NCI-H748 (cell line): ENCODE data around the gene TBX3.

ENCODE experiments used
- DNase-seq: peaks from one replicate; lab custom pipeline; 2025; ENCODE audit not compliant: unreplicated experiment; lab: John Stamatoyannopoulos, UW

Gene TBX3

DNA sequence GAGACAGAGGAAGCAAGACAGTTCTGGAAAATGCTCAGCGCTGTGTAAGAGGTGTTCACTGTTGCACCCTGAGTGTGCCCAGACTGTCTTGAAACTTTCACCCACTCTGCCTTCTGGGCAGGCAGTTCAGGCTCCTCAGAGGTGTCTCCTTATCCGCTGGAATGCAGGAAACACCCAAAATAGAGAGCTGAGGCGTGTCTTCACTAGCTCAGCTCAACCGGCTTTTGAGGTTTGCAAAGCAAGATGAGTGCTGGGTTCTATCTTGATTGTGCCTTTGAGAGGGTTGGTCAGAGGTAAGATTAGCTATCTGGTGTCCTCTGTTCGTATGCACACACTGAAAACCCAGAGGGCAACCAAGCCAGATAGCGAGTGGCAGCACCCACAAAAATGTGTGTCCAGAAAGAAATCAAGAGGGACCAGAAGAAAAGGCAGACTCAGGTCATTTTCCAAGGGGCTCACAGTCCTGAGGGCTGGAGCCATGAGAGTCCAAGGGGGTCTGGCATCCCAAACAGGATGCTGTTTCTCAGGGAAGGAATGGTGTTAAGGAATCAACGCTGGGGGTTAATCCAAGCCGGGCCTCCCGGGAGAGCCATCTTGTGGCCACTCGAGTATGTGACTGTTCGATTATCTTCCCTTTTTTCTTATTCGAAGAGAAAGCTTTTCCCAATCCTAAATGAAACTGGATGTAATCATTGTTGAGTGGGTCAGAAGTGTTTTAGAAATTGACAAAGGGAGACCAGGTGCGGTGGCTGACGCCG is 47.1 kb downstream of the TBX3 start:
- no peak for DNase-seq

DNA sequence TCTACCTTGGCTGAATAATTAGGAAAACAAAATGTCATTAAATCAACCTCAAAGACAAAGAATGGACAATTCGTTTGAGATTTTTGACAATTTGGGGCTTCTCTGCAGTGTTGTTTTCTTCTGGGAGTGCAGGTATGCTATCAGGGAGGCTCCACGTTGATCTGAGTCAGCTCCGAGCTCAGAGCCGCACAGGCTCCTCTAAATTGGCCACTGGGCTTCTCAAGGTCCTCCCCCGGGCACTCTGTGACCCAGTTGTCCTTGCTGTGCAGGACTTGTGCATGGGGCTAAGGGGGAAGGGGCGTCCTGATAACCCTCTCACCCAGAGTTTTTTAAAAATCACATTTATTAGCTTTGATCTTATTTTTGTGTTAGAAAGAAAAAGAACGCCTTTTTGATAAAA is 52.7 kb downstream of the TBX3 start:
- DNase-seq, result no peak

DNA sequence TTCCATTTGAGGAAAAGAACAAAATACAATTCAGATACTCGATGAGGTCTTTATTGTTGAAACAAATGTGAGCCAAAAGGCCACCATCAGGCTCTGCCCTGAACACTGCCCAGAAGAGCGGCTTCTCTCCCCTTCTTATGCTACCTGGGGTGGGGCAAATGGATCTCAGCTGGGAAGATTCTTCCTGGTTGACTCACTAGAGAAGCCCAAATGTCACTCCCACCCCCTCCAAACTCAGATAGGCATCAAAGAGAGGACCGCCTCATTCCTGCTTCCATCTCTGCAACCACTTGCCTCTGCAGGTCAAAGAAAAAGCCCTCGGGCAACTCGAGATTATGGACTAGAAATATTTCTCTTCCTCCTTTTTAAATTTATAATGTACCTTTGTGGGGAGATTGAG is 55.8 kb downstream of the TBX3 start:
- no peak for DNase-seq

DNA sequence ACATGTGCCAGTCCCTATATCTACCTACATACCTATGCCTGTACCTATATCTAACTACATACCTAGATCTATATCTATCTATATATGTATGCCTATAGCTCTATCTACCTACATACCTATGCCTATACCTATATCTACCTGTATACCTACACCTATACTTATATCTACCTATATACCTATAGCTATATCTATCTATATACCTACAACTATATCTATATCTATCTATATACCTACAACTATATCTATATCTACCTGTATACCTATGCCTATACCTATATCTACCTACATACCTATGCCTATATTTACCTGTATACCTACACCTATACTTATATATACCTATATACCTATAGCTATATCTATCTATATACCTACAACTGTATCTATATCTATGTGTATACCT is 56.6 kb downstream of the TBX3 start:
- DNase-seq, result no peak

DNA sequence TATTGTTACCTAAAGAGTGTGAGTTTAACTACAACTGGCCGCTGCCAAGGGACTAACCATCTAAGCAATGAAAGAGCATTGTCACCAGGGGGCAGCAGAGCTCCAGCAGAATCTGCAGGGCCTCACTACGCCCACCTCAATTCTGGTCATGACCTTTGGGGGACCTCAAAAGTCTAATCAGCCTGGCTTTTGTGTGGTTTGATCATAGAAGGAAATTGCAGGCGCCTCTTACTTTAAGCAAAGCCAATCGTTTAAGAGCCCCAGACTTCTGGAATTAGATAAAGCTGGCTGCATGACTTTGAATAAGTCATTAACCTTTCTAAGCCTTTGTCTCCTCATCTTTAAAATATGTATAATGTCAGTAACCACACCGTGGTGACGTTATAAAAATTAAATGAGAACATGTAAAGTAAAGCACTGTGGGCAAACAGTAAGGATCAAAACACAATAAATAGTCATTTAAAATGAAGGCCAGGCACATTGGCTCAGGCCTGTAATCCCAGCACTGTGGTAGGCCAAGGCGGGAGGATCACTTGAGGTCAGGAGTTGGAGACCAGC is 58.6 kb downstream of the TBX3 start:
- DNase-seq, result peak; percentile 63

DNA sequence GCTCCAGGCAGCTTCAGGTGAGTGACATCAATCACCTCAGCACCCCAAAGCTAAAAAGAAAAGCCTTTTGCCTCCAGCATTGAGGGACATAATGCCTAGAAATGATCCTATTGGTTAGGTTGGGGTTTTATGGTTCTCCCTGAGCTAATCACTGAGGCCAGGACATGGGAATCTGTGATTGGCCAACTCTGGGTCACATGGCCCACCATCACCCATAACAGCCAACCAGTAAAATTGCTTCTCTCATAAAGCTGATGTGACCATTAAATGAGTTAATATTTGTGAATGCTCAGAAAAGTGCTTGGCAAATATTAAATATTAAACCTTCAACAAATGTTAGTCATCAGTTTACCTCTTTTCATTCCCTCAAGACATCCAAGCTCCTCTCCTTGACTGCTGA is 60.2 kb downstream of the TBX3 start:
- no peak for DNase-seq
